Astrocyte of the cerebellum (primary cell): Measurements from ENCODE around the gene NEK1.
"Not testable (repeated sequence)": the region's sequence is repeated elsewhere in the genome, so short reads cannot be mapped to it uniquely, and the experiment has no call there.

Experiments used
- DNase-seq: peaks from one replicate; pipeline ENCODE4 v3.0.0-alpha.2; 2011; ENCODE audit warnings: low read depth
- H3K4me3 ChIP-seq: 2 replicates; pipeline ENCODE4 v1.5.1; 2011; ENCODE audit warnings: mild to moderate bottlenecking, low read depth, low read length, moderate library complexity
- in situ Hi-C: cut with HindIII; loops from 2 replicates; pipeline ENCODE4 v1.10.0; 2017; ENCODE audit warnings: low sequenced_read_pairs
- TF ChIP-seq, protein P1 (sequence below): IDR thresholded peaks from 2 replicates; pipeline ENCODE4 v1.5.1; 2012; ENCODE audit warnings: low read length, low read depth, moderate library complexity, mild to moderate bottlenecking; ENCODE audit errors: missing control alignments

NEK1 gene

DNA sequence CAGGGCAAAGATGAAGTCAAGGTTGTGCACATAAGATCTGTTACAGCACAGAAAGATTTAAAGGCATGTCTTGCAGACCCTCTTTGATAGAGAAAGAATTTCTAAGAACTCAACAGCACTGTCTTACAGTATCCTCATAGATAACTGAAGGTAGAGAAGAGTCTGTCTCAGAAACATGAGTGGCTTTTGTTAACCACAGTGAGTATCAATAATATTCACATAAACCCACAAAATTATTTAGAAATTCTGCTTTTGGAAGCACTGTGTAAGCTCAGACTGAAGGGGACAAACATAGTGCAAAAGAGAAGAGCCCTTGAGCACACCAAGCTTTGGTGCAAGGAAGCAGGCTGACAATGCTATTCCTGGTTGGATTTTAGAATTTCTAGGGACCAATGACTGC is 175.6 kb downstream of the NEK1 start:
- TF ChIP-seq, protein P1, sequence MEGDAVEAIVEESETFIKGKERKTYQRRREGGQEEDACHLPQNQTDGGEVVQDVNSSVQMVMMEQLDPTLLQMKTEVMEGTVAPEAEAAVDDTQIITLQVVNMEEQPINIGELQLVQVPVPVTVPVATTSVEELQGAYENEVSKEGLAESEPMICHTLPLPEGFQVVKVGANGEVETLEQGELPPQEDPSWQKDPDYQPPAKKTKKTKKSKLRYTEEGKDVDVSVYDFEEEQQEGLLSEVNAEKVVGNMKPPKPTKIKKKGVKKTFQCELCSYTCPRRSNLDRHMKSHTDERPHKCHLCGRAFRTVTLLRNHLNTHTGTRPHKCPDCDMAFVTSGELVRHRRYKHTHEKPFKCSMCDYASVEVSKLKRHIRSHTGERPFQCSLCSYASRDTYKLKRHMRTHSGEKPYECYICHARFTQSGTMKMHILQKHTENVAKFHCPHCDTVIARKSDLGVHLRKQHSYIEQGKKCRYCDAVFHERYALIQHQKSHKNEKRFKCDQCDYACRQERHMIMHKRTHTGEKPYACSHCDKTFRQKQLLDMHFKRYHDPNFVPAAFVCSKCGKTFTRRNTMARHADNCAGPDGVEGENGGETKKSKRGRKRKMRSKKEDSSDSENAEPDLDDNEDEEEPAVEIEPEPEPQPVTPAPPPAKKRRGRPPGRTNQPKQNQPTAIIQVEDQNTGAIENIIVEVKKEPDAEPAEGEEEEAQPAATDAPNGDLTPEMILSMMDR: no peak
- no peak overlapping the region for H3K4me3 ChIP-seq
- no peak for DNase-seq
- in situ Hi-C loops: loop anchor here (5.0 kb wide), 1 partner anchor 94 kb away; no protein-coding TSS in a partner anchor

DNA sequence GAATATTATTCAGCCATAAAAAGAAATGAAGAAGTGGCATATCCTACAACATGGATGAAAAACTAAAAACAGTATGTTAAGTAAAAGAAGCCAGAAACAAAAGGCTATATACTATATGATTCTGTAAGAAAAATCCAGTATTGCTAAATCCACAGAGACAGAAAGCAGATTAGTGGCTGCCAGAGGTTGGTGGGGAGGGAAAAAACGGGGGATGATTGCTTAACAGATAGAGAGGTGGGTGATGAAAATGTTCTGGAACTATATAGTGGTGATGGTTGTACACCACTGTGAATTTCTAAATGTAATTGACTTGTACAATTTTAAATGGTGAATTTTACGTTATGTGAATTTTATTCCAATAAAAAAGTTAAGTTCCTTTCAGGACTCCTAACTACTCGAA is 184.0 kb downstream of the NEK1 start:
- H3K4me3 ChIP-seq: no peak overlapping the region
- TF ChIP-seq, protein P1: no peak
- no peak for DNase-seq
- in situ Hi-C loops: no loop called here

DNA sequence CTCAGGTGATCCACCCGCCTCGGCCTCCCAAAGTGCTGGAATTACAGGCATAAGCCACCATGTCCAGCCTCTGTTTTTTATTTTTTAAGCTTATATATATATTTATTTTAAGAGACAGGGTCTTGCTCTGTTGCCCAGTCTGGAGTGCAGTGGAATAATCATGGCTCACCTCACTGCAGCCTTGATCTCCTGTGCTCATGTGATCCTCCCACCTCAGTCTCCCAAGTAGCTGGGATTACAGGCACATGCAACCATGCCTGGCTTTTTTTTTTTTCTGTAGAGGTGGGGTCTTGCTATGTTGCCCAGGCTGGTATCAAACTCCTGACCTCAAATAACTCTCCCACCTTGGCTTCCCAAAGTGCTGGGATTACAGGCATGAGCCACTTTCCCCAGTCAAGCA is 184.7 kb downstream of the NEK1 start:
- DNase-seq, in situ Hi-C loops, H3K4me3 ChIP-seq: not testable (repeated sequence)

DNA sequence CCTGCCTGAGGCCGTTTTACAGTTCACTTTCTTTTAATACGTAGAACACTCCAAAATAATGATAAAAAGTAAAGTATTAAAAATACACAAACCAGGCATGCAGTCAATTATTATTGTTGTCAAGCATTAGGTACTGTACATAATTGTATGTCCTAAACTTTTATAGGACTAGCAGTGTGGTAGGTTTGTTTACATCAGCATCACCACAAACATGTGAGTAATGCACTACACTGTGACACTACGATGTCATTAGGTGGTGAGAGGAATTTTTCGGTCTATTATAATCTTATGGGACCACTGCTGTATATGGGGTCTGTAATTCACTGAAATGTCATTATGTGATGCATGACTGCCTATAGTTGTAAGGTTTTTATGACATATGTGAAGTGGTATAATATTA is 192.1 kb downstream of the NEK1 start:
- in situ Hi-C loops: no loop called here
- DNase-seq: no peak
- TF ChIP-seq, protein P1: no peak
- H3K4me3 ChIP-seq: no peak overlapping the region

DNA sequence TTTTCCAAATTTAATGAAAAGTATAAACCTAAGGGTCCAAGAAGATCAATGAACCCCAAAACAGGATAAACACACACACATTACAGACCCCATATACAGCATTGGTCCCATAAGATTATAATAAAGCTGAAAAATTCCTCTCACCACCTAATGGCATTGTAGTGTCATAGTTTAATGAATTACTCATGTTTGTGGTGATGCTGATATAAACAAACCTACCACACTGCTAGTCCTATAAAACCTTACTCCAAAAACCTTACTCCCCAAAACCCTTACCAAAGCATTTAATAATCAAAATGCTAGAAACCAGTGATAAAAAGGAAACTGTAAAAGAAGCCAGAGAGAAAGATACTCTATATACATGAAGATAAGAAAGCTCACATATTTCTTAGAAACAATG is 193.5 kb downstream of the NEK1 start:
- TF ChIP-seq, protein P1: no peak
- no peak overlapping the region for H3K4me3 ChIP-seq
- in situ Hi-C loops: no loop called here
- DNase-seq: no peak

DNA sequence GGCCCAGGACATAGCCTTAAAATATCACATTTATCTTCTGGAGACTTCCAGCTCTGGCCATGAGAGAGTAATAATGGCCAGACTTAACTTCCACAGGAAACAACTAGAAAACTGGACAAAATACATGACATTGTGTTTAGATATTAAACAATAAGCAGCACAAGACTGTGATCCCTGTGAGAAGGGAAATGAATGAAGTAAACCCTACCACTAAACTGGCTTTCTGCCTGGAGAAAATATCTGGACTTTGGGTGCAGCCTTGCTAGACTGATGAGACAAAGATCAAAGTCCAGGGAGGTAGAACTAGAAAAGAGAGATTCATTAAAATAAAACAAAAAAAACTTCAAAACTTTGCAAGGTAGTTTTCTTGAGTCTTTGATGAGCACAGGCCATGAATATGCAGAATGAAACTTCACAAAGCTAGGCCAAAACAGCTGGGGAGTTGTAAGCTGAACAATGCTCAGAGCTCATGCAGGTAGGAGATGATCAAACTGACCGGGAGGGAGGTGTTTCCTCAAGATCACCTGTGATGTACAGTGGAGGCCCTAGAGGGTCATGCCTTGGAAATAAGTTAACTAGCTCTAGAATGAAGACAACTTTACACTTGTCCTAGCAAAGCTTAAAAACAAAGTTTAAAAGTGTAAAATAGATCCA is 194.6 kb downstream of the NEK1 start:
- TF ChIP-seq, protein P1: no peak
- in situ Hi-C loops: no loop called here
- no peak for DNase-seq
- no peak overlapping the region for H3K4me3 ChIP-seq

DNA sequence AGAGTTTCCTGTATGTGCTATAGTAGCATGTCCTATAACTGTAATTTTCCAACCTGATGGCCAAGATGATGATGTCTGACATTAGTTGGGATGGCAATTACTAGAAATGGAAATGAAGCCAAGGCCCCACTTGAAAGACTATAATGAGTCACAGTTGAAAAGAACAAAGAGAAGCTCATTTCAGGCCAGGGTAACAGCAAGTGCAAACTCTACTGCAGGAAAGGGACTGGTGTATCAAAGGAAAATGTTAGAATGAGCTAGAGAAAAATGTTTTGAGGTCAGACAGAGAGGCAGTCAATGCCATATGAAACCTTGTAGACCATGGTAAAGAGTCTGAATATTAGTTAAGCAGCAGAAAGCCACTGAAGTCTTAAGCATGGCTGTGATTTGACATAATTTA is 195.4 kb downstream of the NEK1 start:
- no peak overlapping the region for H3K4me3 ChIP-seq
- in situ Hi-C loops: no loop called here
- TF ChIP-seq, protein P1: no peak
- DNase-seq: no peak
